ENCODE data around the gene ZNF428. TPM values are rescaled to one million over a fixed set of nuclear protein-coding genes. Genes with fewer than 3 reads are reported as not detected.
"Not testable (repeated sequence)": the region's sequence is repeated elsewhere in the genome, so short reads cannot be mapped to it uniquely, and the experiment has no call there.

Gene ZNF428
- total RNA-seq, 1 donor from 2014 or later, result 30.2 TPM

DNA sequence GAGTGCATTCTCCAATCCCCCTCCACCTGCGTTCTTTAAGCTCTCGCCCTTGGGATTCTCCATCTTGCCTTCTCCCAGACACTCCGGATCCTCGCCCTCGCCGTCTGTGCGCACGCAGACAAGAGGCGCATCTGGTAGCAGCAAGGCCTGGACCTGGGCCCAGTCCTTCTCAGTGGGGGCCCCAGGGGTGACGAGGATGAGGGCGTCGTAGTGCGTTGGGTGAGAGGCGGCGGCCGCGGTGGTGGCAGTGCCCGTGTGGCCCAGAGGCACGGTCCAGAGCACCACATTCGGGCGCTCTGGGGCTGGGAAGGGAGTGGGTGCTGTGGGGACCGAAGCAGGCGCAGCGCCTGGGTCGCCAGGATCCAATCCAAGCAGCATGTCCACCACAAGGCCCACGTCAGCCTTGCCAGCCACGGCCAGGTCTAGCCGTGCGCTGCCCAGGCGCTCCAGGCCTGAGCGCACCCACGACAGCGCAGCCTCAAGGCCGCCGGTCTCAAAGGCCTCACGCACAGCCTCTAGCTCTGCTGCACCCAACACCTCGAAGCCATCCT, 26.6 kb downstream of the ZNF428 start:
- DNase-seq (ENCODE audit: low spot score), result no peak

GRCh38 chr19:43591904-43592772, 27.3 kb downstream of the ZNF428 start:
- no peak for DNase-seq (ENCODE audit: low spot score)

GRCh38 chr19:43589678-43590077, 29.8 kb downstream of the ZNF428 start:
- DNase-seq (ENCODE audit: low spot score), result no peak

DNA sequence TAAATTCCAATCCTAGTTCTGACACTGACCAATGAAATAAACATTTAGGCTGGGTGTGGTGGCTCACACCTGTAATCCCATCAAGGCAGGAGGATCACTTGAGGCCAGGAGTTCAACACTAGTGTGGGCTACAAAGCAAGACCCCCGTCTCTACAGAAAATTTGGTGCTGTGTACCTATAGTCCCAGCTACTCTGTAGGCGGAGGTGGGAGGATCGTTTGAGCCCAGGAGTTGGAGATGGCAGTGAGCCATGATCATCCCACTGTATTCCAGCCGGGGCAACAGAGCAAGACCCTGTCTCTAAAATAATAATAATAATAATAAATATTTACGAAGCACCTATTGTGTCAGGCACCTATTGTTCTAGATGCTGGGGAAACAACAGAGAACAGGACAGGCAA, 30.2 kb downstream of the ZNF428 start:
- DNase-seq (ENCODE audit: low spot score), result no peak

- not testable (repeated sequence) for DNase-seq (ENCODE audit: low spot score)
These were observed 32.4 kb downstream of the ZNF428 start for GRCh38 chr19:43587029-43587428.

DNA sequence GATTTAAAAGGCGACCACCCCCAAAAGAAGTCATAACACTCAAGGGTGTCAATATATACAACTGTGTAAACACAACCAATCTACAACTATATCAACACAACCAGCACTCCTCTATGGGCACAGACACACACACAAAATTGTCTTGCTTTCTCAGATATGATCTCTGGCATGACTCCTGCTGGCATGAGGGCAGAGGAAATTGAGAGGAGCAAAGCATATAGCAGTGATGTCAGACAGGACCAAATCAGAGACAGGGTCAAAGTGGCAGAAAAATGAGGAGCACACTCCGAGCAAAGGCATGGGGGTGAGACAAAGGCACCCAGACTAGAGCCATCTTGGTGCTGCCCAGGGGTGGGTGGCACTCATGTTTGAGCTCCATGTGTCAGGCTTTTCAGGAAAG, 33.1 kb downstream of the ZNF428 start:
- no peak for DNase-seq (ENCODE audit: low spot score)

GRCh38 chr19:43584484-43584883, 34.9 kb downstream of the ZNF428 start:
- no peak for DNase-seq (ENCODE audit: low spot score)

- no peak for DNase-seq (ENCODE audit: low spot score)
These were observed 36.9 kb downstream of the ZNF428 start for GRCh38 chr19:43582495-43582894.

DNA sequence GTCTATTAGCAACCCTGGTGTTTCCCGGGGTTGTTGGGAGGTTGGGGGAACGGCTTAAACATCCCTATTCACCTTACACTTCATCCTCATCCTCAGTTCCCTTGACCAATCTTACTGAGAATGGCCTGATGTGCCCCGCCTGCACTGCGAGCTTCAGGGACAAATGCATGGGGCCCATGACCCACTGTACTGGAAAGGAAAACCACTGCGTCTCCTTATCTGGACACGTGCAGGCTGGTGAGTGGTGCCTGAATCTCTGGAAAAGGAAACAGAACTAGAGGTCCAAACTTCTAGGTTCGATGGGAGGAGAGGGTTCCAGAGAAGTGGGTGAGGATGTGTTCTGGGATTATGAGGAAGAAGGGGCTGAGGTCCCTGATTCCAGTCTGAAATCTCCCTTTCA, 38.0 kb downstream of the ZNF428 start:
- DNase-seq (ENCODE audit: low spot score), result no peak

GRCh38 chr19:43578787-43579186, 40.6 kb downstream of the ZNF428 start:
- DNase-seq (ENCODE audit: low spot score), result no peak

DNA sequence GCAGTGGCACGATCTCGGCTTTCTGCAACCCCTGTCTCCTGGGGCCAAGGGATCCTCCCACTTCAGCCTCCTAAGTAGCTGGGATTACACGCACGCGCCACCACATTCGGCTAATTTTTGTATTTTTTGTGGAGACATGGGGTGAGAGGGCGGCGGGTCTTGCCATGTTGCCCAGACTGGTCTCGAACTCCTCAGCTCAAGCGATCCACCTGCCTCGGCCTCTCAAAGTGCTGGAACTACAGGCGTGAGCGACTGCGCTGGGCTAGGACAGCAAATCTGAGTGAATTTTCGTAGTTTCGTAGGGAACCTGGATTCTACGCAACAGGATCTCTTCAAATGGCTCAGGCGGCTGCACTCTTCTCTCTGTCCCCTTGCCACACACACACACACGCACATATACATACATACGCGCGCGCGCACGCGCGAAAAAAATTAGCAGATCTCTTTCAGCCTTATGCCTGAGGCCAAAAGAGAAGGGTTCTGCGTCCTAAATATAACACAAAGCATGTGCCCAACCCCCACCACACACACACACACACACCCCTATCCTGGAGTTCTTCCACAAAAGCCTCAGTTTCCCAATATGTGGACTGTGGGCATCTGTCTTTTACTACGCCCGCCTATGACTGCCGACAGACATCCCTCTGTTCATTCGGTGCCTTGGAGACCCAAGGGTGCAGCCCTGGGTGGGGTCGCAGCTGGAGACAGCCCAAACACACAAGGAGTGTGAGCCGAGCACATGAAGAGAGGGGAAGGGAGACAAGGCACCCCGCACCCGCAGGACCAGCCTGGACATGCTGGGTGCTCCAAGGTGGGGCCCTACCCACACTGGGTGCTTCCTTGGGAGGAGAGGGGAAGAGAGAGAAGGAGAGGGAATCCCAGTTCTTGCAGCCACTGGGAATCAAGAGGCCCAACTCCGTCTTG, 43.2 kb downstream of the ZNF428 start:
- DNase-seq (ENCODE audit: low spot score), result no peak

DNA sequence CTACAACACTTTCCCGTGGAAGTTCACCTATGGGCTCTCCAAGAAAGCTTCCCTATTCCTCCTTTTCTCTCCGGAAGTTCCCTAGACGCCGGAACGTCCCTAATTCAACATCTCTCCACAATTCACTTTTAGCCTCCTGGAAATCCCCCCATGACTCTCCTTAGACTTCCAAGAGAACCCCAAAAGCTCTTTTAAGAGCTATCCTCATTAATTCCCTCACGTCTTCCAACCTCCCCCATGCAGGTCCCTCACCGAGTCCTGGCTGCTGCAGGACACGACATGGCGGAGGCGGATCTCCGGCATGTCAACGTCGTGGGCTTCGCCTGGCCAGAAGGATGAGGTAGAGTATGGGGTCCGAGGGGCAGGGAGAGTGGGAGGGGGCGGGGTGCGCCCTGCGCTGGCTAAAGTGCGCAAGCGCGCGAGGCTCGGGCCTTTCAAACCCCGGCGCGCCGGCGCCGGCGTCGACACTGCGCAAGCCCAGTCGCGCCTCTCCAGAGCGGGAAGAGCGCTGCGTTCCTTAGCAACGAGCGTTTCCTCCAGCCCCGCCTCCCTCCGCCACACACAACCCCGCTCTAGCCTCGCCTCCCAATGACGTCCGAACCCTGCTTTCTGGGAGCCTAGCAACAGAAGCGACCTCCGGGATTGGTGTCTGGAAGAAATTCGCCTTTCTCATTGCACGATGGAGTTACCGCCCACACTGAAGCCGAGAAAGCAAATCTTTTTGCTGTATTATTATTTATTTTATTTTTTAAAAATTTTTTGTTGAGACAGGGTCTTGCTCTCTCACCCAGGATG, 44.1 kb downstream of the ZNF428 start, which contains the start of the genes PINLYP and XRCC1:
TSS of gene PINLYP (plus strand) at position 646 of the 795 bp plus-strand sequence. CDS start 1,391 bp downstream, outside the sequence.
TSS of gene XRCC1 (minus strand) at position 372 of the 795 bp plus-strand sequence. CDS start at position 303, 69 bp downstream.
- DNase-seq (ENCODE audit: low spot score), result peak; percentile 98

GRCh38 chr19:43574424-43575155, 44.8 kb downstream of the ZNF428 start:
- DNase-seq (ENCODE audit: low spot score), result no peak

DNA sequence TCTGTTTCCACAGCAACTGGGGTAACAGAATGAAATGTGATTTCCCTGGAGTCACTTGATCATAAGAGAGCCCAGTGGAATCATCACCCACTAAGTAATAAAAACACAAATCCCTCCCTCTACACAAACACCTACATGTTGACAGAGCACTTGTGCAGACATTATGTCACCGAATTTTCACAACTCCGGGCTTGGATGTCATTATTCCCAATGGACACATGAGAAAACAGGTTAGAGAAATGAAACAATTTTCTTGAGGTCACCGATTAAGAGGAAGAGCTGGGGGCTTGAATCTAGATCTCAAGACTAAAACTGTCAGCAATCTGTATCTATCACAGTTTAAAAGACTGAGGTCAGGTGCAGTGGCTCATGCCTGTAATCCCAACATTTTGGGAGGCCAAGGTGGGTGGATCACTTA, 47.2 kb downstream of the ZNF428 start:
- DNase-seq (ENCODE audit: low spot score), result no peak

- no peak for DNase-seq (ENCODE audit: low spot score)
These were observed 49.1 kb downstream of the ZNF428 start for GRCh38 chr19:43570174-43570791.

DNA sequence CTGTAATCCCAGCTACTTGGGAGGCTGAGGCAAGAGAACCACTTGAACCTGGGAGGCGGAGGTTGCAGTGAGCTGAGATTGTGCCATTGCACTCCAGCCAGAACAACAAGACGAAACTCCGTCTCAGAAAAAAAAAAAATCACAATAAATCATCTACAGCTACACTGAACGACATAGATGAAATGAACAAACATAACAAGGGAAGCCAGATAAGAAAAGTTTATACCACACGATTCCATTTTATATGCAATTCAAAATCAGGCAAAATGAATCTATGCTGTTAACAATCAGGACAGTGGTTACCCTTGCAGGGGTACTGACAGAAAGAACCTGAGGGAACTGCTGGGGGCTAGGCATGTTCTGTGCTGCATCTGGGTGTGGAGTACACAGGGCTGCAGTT, 49.8 kb downstream of the ZNF428 start:
- no peak for DNase-seq (ENCODE audit: low spot score)

DNA sequence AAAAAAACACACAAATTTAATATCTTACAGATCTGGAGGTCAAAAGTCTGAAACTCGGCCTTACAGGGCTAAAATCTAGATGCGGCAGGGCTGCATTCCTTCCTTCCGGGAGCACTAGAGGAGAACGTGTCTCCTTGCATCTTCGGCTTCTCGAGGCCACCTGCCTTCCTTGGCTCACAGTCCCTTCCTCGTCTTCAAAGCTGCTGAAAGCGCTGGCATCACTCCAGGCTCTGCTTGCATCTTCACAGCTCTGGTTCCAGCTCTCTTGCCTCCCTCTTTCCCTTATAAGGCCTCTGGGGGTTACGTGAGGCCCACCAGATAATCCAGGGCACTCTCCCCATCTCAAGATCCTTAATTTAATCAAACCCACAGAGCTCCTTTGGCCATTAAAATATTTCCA, 54.6 kb downstream of the ZNF428 start:
- DNase-seq (ENCODE audit: low spot score), result no peak

GRCh38 chr19:43563816-43564457, 55.5 kb downstream of the ZNF428 start:
- no peak for DNase-seq (ENCODE audit: low spot score)

- DNase-seq (ENCODE audit: low spot score), result peak; percentile 76
These were observed 56.7 kb downstream of the ZNF428 start for GRCh38 chr19:43562698-43563241.
